GM19099 (cell line): ENCODE data around the gene WDR64.

Experiments
- POLR2A ChIP-seq: IDR thresholded peaks from 3 replicates; pipeline ENCODE4 v1.6.1; 2011; ENCODE audit warnings: low read depth; ENCODE audit not compliant: insufficient read length; ENCODE audit errors: extremely low read depth

Gene WDR64

DNA sequence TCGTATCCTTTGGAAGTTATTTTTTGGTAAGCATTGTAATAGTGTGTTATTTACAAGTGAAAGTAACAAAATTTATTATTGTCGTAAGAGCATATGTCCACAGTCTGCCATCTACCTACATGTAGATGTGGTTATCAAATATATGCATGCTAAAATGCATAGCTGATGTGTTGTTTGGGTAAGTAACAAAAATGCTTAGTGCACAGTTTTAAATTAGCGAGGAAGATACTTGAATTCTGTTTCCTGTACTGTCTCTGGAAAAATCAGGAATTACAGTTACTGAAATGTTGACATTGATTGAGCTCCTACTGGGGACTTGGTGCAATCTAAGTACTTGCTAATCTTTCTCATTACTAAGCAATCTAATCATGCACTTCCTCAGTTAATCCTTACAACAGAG lies 14.3 kb downstream of the WDR64 start:
- TF ChIP-seq POLR2A = no peak

DNA sequence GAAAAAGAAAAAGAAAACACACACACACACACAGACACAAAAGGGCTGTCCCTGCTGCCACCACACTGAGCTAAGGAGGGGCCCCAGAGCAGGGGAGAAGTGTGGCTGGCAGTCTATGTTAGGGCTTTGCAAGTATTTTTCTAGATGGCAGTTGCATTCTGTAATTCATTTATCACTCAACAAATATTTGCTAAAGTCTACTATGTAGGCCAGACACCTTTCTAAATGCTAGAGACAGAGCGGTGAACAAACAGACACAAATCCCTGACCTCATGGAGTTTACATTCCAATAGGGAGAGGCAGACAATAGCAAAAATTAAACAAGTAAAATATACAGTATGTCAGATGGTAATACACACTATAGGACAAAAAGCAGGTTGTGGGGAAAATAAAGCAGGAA lies 20.2 kb downstream of the WDR64 start:
- no peak for TF ChIP-seq POLR2A

DNA sequence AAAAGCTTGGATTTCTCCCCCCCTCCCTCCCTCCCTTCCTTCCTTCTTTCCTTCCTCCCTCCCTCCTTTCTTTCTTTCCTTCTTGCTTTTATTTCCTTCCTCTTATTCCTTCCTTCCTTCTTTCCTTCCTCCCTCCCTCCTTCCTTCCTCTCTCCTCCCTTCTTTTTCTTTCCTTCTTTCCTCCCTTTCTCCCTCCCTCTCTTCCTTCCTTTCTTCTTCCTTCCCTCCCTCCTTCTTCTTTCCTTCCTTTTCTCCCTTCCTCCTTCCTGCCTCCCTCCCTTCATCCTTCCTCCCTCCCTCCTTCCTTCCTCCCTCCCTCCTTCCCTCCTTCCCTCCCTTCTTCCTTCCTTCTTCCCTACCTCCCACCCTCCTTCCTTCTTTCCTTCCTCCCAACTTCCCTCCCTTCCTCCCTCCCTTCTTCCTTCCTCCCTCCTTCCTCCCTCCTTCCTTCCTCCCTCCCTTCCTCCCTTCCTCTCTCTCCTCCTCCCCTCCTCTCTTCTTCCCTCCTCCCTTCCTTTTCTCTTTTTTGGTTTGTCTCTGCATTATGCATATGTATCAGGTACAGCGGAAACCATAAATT lies 22.8 kb downstream of the WDR64 start:
- TF ChIP-seq POLR2A = no peak

DNA sequence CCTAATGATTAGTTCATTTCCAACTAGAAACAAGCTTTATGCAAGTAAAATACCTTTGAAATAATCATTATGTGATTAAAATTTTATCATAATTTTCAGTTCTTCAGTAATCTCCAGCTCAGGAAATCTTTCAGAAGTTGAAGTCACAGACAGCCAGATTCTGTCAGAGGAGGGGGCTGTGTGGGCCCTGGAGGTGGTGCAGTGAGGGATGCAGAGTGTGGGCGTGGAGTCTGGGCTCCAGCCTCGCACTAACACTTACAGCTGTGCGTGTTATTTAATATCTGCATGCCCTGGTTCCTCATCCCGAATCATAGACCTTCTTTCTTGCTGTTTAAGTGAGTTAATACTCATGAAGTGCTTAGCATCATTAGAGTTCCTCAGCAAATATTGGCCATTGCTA lies 23.9 kb downstream of the WDR64 start:
- no peak for TF ChIP-seq POLR2A

DNA sequence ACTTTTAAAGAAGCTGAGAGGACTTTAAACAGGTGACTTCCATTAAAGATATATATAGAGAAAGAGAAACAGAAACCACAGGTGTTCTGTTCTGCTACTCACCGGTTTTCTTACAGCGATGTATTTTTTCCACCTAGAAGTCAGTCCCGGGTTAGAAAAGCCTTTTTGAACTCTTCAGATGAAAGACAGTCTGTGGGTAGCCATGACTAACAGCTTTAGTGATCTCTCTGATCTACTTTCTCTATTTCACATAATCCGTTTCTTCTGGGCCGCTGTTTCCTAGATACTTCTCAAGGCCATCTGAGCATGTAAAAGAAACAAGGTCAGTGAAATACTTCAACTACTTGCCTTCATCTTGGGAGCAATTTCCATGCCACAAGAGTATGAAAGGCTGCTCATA lies 25.1 kb downstream of the WDR64 start:
- TF ChIP-seq POLR2A = no peak

DNA sequence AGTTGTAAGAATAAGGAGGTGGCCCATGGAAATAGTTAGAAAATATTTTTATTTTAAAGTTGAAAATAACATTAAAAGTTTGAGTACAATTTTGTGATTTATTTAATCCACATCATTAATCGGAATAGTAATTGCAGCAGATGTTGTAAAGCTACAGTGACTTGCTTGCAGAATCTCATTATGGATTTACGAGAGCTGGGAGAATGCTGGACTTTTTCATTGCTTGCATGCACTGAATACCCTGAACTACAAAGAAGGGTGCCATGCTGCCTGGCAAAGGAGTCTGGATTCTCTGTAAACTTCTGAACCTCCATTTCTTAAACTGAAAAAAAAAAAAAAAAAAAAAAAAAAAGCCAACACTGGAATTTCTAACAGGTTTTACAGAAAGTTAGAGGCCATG lies 26.5 kb downstream of the WDR64 start:
- TF ChIP-seq POLR2A = no peak

DNA sequence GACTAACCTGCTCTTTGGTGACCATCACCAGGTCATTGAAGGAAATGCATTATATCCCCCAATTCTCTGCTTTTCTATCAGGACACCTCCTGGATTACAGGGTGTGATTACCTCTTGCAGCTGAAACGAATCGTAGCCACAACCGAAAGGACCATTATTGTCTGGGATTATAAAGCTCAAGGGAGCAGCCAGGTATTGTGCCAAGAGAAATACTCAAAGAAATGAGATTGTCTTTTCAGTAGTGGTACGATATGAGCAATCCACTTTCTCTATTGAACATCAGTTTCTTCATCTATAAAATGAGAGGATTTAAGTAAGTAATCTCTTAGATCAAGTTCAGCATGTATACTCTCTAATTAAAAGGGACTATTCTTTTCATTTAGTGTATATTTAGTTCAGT lies 27.3 kb downstream of the WDR64 start:
- no peak for TF ChIP-seq POLR2A

DNA sequence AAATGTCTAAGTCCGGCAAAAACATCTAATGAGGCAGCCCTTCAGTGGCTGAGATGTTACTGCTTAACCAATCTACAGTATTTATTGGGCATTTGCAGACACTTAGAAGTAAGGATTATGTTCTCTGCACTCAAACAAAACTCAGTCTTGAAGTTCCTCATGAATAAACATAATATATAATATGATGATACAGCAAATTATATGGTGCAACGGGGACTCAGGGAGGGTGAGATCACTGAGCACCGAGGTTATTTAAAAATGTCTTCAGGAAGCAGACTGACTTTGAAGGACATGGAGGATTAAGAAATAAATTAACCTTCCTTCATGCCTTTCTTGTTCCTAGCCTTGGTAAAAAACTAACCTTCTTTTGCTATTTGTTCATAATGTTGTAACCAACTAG lies 27.9 kb downstream of the WDR64 start:
- TF ChIP-seq POLR2A = no peak

DNA sequence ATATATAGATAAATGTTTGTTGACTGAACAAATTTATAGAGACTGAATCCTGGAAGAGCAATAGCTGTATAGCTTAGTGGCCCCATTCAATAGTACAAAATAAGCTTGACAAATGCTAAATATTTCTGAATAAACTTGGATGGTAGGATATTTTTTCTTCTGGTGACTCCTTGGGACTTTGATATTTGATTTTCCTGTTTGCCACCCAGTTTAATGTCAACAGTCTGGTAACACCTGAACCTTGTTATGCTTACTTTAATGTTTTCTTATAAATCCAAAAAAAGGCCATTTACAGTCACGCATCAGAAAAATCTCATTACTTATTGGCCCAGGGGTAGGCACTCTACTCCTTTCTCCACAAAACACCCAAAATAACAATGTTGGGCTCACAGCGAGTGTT lies 30.8 kb downstream of the WDR64 start:
- TF ChIP-seq POLR2A = no peak

DNA sequence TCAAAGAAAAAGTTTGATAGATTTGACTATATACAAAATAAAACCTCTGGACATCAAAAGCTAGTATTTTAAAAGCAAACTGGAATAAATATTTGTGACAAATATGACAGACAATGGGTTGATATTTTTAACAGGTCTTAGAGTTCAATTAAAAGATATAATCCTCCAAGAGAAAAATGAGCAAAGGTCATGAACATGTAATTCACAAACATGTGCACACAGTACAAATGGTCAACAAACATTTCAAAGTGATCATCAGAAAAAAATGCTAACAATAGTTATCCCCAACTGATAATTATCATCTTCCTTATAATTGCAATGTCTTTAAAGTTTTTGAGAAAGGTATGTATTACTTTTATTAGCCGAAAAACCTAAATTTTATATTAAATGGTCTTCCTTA lies 32.0 kb downstream of the WDR64 start:
- no peak for TF ChIP-seq POLR2A

DNA sequence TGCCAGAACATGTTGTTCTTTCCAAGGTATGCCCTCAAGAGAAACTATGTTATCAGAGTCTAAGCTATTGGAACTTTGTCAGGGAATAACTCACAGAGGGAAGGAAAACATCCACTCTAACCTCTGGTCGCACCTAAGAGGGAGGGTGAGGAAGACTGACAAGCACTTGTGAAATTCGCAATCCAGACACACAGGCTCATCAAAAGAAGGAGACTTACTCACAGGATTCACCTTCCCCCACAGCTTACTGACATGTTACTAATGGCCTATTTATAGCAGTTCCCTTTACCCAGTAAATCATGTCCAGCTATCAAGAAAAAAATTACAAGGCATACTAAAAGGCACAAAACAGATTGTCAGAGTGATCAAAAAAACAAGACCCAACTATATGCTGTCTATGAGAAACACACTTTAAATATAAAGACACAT lies 36.9 kb downstream of the WDR64 start:
- no peak for TF ChIP-seq POLR2A

DNA sequence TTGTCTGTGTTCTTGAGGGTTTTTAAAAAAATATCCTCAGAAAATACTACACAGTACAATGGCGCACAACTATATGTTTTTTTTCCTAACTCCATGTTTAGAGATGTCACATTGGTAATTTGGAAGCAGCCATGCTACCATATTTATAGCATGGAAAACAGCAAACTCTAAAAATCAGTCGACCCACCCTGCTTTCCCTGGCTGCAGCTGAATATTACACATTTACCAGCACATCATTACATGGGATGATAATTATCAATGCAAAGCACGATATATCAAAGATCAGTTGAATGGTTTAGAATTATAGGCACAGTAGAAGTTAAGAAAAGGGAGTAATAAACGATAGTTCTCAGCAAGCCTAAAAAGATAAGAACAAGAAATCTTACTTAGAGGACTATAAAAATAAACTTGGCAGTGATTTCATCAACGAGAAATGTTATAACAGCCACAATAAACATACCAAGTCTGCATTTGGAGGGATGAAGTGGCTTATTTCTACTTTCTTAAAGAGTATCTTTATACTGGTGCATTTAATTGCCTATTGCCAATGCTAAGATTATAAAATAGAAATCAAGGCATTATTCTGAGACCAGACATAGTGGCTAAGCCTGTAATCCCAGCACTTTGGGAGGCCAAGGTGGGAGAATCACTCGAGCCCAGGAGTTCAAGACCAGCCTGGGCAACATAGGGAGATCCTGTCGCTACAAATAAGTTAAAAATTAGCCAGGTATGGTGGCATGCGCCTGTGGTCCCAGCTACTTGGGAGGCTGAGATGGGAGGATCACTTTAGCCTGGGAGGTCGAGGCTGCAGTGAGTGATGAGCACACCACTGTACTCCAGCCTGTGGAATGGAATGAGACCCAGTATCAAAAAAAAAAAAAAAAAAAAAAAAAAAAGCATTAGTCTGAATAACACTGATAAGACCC lies 43.4 kb downstream of the WDR64 start:
- TF ChIP-seq POLR2A = no peak

DNA sequence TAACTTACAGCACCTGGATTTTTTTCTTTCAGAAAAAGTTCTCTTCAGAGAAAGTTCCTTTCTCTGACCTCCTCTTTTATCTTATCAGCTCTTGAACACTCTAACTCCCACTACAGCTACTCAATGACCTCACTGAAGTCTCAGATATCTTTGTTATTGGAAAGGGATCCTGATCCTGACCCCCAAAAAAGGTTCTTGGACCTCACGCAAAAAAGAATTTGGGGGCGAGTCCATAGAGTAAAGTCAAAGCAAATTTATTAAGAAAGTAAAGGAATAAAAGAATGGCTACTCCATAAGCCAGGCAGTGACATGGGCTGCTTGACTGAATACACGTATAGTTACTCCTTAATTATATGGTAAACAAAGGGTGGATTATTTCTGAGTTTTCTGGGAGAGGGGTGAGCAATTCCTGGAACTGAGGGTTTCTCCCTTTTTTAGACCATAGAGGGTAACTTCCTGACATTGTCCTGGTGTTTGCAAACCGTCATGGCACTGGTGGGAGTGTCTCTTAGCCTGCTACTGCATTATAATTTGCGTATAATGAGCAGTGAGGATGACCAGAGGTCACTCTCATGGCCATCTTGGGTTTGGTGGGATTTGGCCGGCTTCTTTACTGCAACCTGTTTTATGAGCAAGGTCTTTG lies 44.2 kb downstream of the WDR64 start:
- no peak for TF ChIP-seq POLR2A

DNA sequence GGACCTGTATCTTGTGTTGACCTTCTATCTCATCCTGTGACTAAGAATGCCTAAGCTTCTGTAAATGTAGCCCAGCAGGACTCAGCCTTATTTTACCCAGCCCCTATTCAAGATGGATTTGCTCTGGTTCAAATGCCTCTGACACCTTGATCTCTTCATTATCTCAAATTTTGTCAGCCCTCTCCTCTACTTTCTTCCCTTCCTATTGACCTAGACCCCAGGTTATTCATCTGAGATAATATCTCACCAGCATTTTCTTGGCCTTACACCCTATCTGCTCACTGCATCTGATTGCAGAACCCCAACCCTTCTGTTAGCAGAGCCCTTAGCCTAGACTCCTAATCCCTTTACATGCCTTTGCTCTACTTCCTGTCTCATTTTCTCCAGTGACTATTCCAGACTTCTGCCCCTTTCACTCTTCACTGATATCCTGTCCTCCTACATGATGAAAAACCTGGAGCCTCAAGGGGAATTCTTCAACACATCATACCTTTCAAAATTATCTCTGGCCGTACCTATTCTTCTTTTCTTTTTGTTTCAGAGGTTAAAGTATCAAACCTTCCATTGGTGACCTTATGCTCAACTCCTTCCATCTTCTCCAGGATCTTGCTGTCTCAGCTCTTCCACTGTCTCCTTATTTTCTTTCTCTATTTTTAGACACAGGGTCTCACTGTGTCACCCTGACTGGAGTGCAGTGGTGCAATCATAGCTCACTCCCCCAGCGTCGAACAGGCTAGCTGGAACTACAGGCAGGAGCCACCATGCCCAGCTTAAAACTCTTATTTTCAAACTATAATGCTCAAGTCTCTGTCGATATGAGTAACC lies 44.9 kb downstream of the WDR64 start:
- TF ChIP-seq POLR2A = no peak

DNA sequence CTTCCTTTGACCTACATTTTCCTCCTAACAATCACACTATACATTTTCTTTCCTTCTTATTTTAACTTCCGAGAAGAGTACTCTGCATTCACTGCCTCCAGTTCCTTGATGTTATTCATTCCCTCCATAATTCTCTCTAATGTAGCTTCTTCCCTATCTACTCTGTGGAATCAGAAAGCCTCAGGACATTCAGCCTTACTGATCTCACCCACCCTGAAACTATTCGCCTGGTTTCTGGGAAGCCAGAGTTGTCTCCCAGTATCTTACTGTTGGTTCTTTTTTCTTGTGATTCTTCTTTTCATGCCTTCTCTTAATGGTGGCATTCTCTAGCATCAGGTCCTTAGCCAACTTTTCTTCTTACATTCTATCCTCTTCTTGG lies 45.5 kb downstream of the WDR64 start:
- TF ChIP-seq POLR2A = no peak

DNA sequence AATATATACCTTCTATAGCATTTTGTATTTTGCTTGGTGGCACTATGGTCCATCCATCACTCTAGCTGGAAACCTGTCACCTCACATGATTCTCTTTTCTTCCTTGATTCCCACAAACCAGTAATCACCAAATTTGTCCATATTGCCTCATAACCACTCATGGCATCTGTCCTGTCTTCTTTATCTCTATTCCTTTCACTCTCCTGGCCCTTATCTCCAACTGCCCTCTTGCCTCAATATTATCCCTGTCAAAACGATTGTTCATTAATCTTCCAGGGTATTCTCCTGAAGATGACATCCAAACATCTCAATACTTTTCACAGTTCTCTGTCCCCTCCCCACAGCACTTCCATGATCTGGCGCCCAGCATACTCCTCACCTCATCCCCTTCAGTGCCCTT lies 46.1 kb downstream of the WDR64 start:
- no peak for TF ChIP-seq POLR2A
